Measurements from ENCODE around the gene EBNA1BP2. TPM values are rescaled to one million over a fixed set of nuclear protein-coding genes. Genes with fewer than 3 reads are reported as not detected.

The EBNA1BP2 gene
- total and polyA plus RNA-seq, 2 experiments from 2014 or later = 113 to 162 TPM

GRCh38 chr1:43137445-43138052, 34.5 kb downstream of the EBNA1BP2 start:
- H3K9ac ChIP-seq = no peak overlapping the region
- peaks cover 18% of the 10 kb centered on the region; the same call in 1 of the 2 replicates for H3K27me3 ChIP-seq (replicated peaks; ENCODE audit: insufficient read depth)
- no peaks in the 10 kb centered on the region for H3K4me1 ChIP-seq (ENCODE audit: insufficient read depth)
- H3K4me3 ChIP-seq = no peak overlapping the region
- no peaks in the 10 kb centered on the region for H3K9me3 ChIP-seq (ENCODE audit: low read depth)
- no peak overlapping the region for H3K27ac ChIP-seq
- TF ChIP-seq EZH2 (IDR thresholded peaks at IDR 0.05; ENCODE audit: insufficient read depth, poor library complexity, severe bottlenecking) (no peak), EZH2phosphoT487 (IDR thresholded peaks at IDR 0.05; ENCODE audit: insufficient read depth, low read depth) (no peak)
- H2AFZ ChIP-seq = no peak overlapping the region
- no peaks in the 10 kb centered on the region for H3K9me2 ChIP-seq (ENCODE audit: insufficient read depth)
- H3K4me2 ChIP-seq (ENCODE audit: unreplicated experiment) = no peak overlapping the region
- no peaks in the 10 kb centered on the region for H3K79me2 ChIP-seq (ENCODE audit: insufficient read depth)
- H3F3A ChIP-seq (ENCODE audit: insufficient read depth) = no peaks in the 10 kb centered on the region
- in situ Hi-C loops (cut with MboI) = no loop called here
- no peaks in the 10 kb centered on the region for H3K36me3 ChIP-seq (ENCODE audit: low read depth)
- no peaks in the 10 kb centered on the region for H4K20me1 ChIP-seq (ENCODE audit: insufficient read depth)
- WGBS, 2 experiments (ENCODE audit: low coverage in 1 of 2, low lambda C conversion rate in 2 of 2, missing lambda C conversion rate in 2 of 2) = 58 to 69% methylated on average over 7 of the region's 7 CpGs
- no peak for DNase-seq

- Histone ChIP-seq H3F3A (ENCODE audit: insufficient read depth) (no peaks in the 10 kb centered on the region), H4K20me1 (ENCODE audit: insufficient read depth) (no peaks in the 10 kb centered on the region), H3K9me2 (ENCODE audit: insufficient read depth) (no peaks in the 10 kb centered on the region), H3K4me3 (no peak overlapping the region), H3K27ac (no peak overlapping the region), H3K79me2 (ENCODE audit: insufficient read depth) (no peaks in the 10 kb centered on the region), H3K4me1 (ENCODE audit: insufficient read depth) (no peaks in the 10 kb centered on the region), H3K36me3 (ENCODE audit: low read depth) (no peaks in the 10 kb centered on the region), H2AFZ (no peak overlapping the region), H3K4me2 (ENCODE audit: unreplicated experiment) (no peak overlapping the region), H3K27me3 (replicated peaks; ENCODE audit: insufficient read depth) (peaks cover 18% of the 10 kb centered on the region; the same call in 1 of the 2 replicates), H3K9ac (no peak overlapping the region), H3K9me3 (ENCODE audit: low read depth) (no peaks in the 10 kb centered on the region)
- 53 to 56% methylated on average over 9 of the region's 9 CpGs for WGBS, 2 experiments (ENCODE audit: low coverage in 1 of 2, low lambda C conversion rate in 2 of 2, missing lambda C conversion rate in 2 of 2)
- in situ Hi-C loops (cut with MboI) = no loop called here
- TF ChIP-seq EZH2phosphoT487 (IDR thresholded peaks at IDR 0.05; ENCODE audit: insufficient read depth, low read depth) = no peak
- TF ChIP-seq EZH2 (IDR thresholded peaks at IDR 0.05; ENCODE audit: insufficient read depth, poor library complexity, severe bottlenecking) = no peak
- DNase-seq = peak; percentile 5
Observed at GRCh38 chr1:43135857-43136781, 36.0 kb downstream of the EBNA1BP2 start.

GRCh38 chr1:43134640-43135039, 37.5 kb downstream of the EBNA1BP2 start:
- H4K20me1 ChIP-seq (ENCODE audit: insufficient read depth) = no peaks in the 10 kb centered on the region
- DNase-seq = no peak
- H3K9me2 ChIP-seq (ENCODE audit: insufficient read depth) = no peaks in the 10 kb centered on the region
- no peak overlapping the region for H3K4me3 ChIP-seq
- in situ Hi-C loops (cut with MboI) = no loop called here
- TF ChIP-seq EZH2phosphoT487 (IDR thresholded peaks at IDR 0.05; ENCODE audit: insufficient read depth, low read depth) (no peak), EZH2 (IDR thresholded peaks at IDR 0.05; ENCODE audit: insufficient read depth, poor library complexity, severe bottlenecking) (no peak)
- no peak overlapping the region for H3K9ac ChIP-seq
- H3K27me3 ChIP-seq (replicated peaks; ENCODE audit: insufficient read depth) = peaks cover 21% of the 10 kb centered on the region
- no peaks in the 10 kb centered on the region for H3K9me3 ChIP-seq (ENCODE audit: low read depth)
- no peaks in the 10 kb centered on the region for H3K79me2 ChIP-seq (ENCODE audit: insufficient read depth)
- H2AFZ ChIP-seq = no peak overlapping the region
- no peaks in the 10 kb centered on the region for H3F3A ChIP-seq (ENCODE audit: insufficient read depth)
- H3K4me2 ChIP-seq (ENCODE audit: unreplicated experiment) = no peak overlapping the region
- no peak overlapping the region for H3K27ac ChIP-seq
- no peaks in the 10 kb centered on the region for H3K36me3 ChIP-seq (ENCODE audit: low read depth)
- no peaks in the 10 kb centered on the region for H3K4me1 ChIP-seq (ENCODE audit: insufficient read depth)

GRCh38 chr1:43134068-43134467, 38.0 kb downstream of the EBNA1BP2 start:
- H3K79me2 ChIP-seq (ENCODE audit: insufficient read depth) = no peaks in the 10 kb centered on the region
- no peak for DNase-seq
- no peaks in the 10 kb centered on the region for H3K9me3 ChIP-seq (ENCODE audit: low read depth)
- no peak overlapping the region for H3K4me2 ChIP-seq (ENCODE audit: unreplicated experiment)
- no peaks in the 10 kb centered on the region for H3K4me1 ChIP-seq (ENCODE audit: insufficient read depth)
- TF ChIP-seq EZH2 (IDR thresholded peaks at IDR 0.05; ENCODE audit: insufficient read depth, poor library complexity, severe bottlenecking) = no peak
- TF ChIP-seq EZH2phosphoT487 (IDR thresholded peaks at IDR 0.05; ENCODE audit: insufficient read depth, low read depth) = no peak
- H4K20me1 ChIP-seq (ENCODE audit: insufficient read depth) = no peaks in the 10 kb centered on the region
- WGBS, 2 experiments (ENCODE audit: low coverage in 1 of 2, low lambda C conversion rate in 2 of 2, missing lambda C conversion rate in 2 of 2) = 0 to 4% methylated on average over 1 of the region's 1 CpG
- no peak overlapping the region for H3K27ac ChIP-seq
- no peak overlapping the region for H2AFZ ChIP-seq
- H3K9ac ChIP-seq = no peak overlapping the region
- H3K36me3 ChIP-seq (ENCODE audit: low read depth) = no peaks in the 10 kb centered on the region
- H3K27me3 ChIP-seq (replicated peaks; ENCODE audit: insufficient read depth) = peaks cover 21% of the 10 kb centered on the region
- H3K4me3 ChIP-seq = no peak overlapping the region
- no peaks in the 10 kb centered on the region for H3F3A ChIP-seq (ENCODE audit: insufficient read depth)
- no peaks in the 10 kb centered on the region for H3K9me2 ChIP-seq (ENCODE audit: insufficient read depth)
- in situ Hi-C loops (cut with MboI) = no loop called here

Data from GM23248 (cell line).